ENCODE data around the gene PDE7B.
A peak's percentile ranks its signal among the peaks of the same experiment; 100 is the strongest.

The PDE7B gene

GRCh38 chr6:135851442-135852271 is at the start of gene PDE7B:
PDE7B (plus strand) TSS chr6:135851701.
- peak; percentile 84 for DNase-seq

- no peak for DNase-seq
These were observed 49.6 kb upstream of the PDE7B start for GRCh38 chr6:135801755-135802465.

GRCh38 chr6:135810486-135810885 is 41.0 kb upstream of the PDE7B start:
- DNase-seq: no peak

- no peak for DNase-seq
These were observed 40.3 kb upstream of the PDE7B start for GRCh38 chr6:135811170-135811569.

GRCh38 chr6:135811644-135812526 is 39.6 kb upstream of the PDE7B start:
- no peak for DNase-seq

- no peak for DNase-seq
These were observed 38.1 kb upstream of the PDE7B start for GRCh38 chr6:135813401-135813800.

- DNase-seq: no peak
These were observed 37.5 kb upstream of the PDE7B start for GRCh38 chr6:135814043-135814442.

- no peak for DNase-seq
These were observed 36.3 kb upstream of the PDE7B start for GRCh38 chr6:135815216-135815615.

GRCh38 chr6:135817035-135817434 is 34.5 kb upstream of the PDE7B start:
- DNase-seq: no peak

- DNase-seq: no peak
These were observed 31.8 kb upstream of the PDE7B start for GRCh38 chr6:135819665-135820064.

- no peak for DNase-seq
These were observed 31.2 kb upstream of the PDE7B start for GRCh38 chr6:135820340-135820739.

- no peak for DNase-seq
These were observed 27.6 kb upstream of the PDE7B start for GRCh38 chr6:135823851-135824250.

GRCh38 chr6:135826236-135826804 is 25.2 kb upstream of the PDE7B start:
- DNase-seq: no peak

GRCh38 chr6:135828021-135828420 is 23.5 kb upstream of the PDE7B start:
- no peak for DNase-seq

- DNase-seq: no peak
These were observed 21.0 kb upstream of the PDE7B start for GRCh38 chr6:135830452-135830881.

GRCh38 chr6:135831016-135831415 is 20.5 kb upstream of the PDE7B start:
- no peak for DNase-seq

GRCh38 chr6:135832166-135832565 is 19.3 kb upstream of the PDE7B start:
- no peak for DNase-seq

GRCh38 chr6:135833771-135834170 is 17.7 kb upstream of the PDE7B start:
- no peak for DNase-seq

GRCh38 chr6:135837735-135838449 is 13.6 kb upstream of the PDE7B start:
- no peak for DNase-seq

- DNase-seq: no peak
These were observed 12.4 kb upstream of the PDE7B start for GRCh38 chr6:135839121-135839520.

GRCh38 chr6:135842618-135843392 is 8.7 kb upstream of the PDE7B start:
- no peak for DNase-seq

All from NCI-H774 (cell line).